ENCODE data around the gene PRSS35. TPM values are rescaled to one million over a fixed set of nuclear protein-coding genes. Genes with fewer than 3 reads are reported as not detected.

The PRSS35 gene
- total RNA-seq, 1 donor from 2014 or later = 0.36 TPM

GRCh38 chr6:83517500-83517899, 5.2 kb downstream of the PRSS35 start:
- TF ChIP-seq CTCF (IDR thresholded peaks at IDR 0.05; ENCODE audit: borderline replicate concordance) = no peak
- no peaks in the 10 kb centered on the region for H3K36me3 ChIP-seq
- intact Hi-C loops (cut with micrococcal nuclease) = loop anchor here (10.0 kb wide), 1 partner anchor 453 kb away; the partner anchor contains the start of genes DOP1A and UBE3D
- no peaks in the 10 kb centered on the region for H3K9me3 ChIP-seq (replicated peaks)
- H3K4me1 ChIP-seq = peaks cover 5% of the 10 kb centered on the region
- no peak overlapping the region for H3K27ac ChIP-seq (replicated peaks)
- H3K4me3 ChIP-seq = no peak overlapping the region
- peaks cover 6% of the 10 kb centered on the region for H3K27me3 ChIP-seq (ENCODE audit: low read depth)
- no peak for DNase-seq

- Histone ChIP-seq H3K4me3 (no peak overlapping the region), H3K27ac (replicated peaks) (no peak overlapping the region), H3K27me3 (ENCODE audit: low read depth) (peaks cover 6% of the 10 kb centered on the region), H3K4me1 (no peaks in the 10 kb centered on the region), H3K36me3 (no peaks in the 10 kb centered on the region), H3K9me3 (replicated peaks) (no peaks in the 10 kb centered on the region)
- no peak for DNase-seq
- TF ChIP-seq CTCF (IDR thresholded peaks at IDR 0.05; ENCODE audit: borderline replicate concordance) = no peak
- intact Hi-C loops (cut with micrococcal nuclease) = loop anchor here (10.0 kb wide), 1 partner anchor 454 kb away; the partner anchor contains the start of genes DOP1A and UBE3D
Measured at GRCh38 chr6:83518816-83519480, 6.6 kb downstream of the PRSS35 start.

GRCh38 chr6:83536034-83536646, 23.8 kb downstream of the PRSS35 start:
- Histone ChIP-seq H3K9me3 (replicated peaks) (peaks cover 3% of the 10 kb centered on the region), H3K27me3 (ENCODE audit: low read depth) (peaks cover 10% of the 10 kb centered on the region), H3K4me3 (no peak overlapping the region), H3K4me1 (no peaks in the 10 kb centered on the region), H3K27ac (replicated peaks) (no peak overlapping the region), H3K36me3 (no peaks in the 10 kb centered on the region)
- peak; percentile 53 for TF ChIP-seq CTCF (IDR thresholded peaks at IDR 0.05; ENCODE audit: borderline replicate concordance)
- no peak for DNase-seq
- intact Hi-C loops (cut with micrococcal nuclease) = no loop called here

- intact Hi-C loops (cut with micrococcal nuclease) = no loop called here
- Histone ChIP-seq H3K9me3 (replicated peaks) (peaks cover 3% of the 10 kb centered on the region), H3K4me3 (no peak overlapping the region), H3K4me1 (no peaks in the 10 kb centered on the region), H3K27ac (replicated peaks) (no peak overlapping the region), H3K27me3 (ENCODE audit: low read depth) (peaks cover 10% of the 10 kb centered on the region), H3K36me3 (no peaks in the 10 kb centered on the region)
- no peak for TF ChIP-seq CTCF (IDR thresholded peaks at IDR 0.05; ENCODE audit: borderline replicate concordance)
- DNase-seq = no peak
Measured at GRCh38 chr6:83536647-83537589, 24.6 kb downstream of the PRSS35 start.

GRCh38 chr6:83539678-83540077, 27.3 kb downstream of the PRSS35 start:
- Histone ChIP-seq H3K27me3 (ENCODE audit: low read depth) (peaks cover 10% of the 10 kb centered on the region), H3K9me3 (replicated peaks) (peaks cover 3% of the 10 kb centered on the region), H3K4me3 (no peak overlapping the region), H3K36me3 (no peaks in the 10 kb centered on the region), H3K4me1 (no peaks in the 10 kb centered on the region), H3K27ac (replicated peaks) (no peak overlapping the region)
- TF ChIP-seq CTCF (IDR thresholded peaks at IDR 0.05; ENCODE audit: borderline replicate concordance) = no peak
- intact Hi-C loops (cut with micrococcal nuclease) = no loop called here
- DNase-seq = no peak
